Measurements from ENCODE around the gene CEP112.
A peak's percentile ranks its signal among the peaks of the same experiment; 100 is the strongest.

The CEP112 gene

GRCh38 chr17:66234611-66235010 is 42.7 kb upstream of the CEP112 start:
- ATAC-seq, result no peak
- TF ChIP-seq TSHZ2 (CRISPR knock-in tag; IDR thresholded peaks at IDR 0.05) (no peak), OSR1 (CRISPR knock-in tag; IDR thresholded peaks at IDR 0.05) (no peak), ESRRG (CRISPR knock-in tag; IDR thresholded peaks at IDR 0.05) (no peak), CSRNP3 (CRISPR knock-in tag; IDR thresholded peaks at IDR 0.05) (no peak), TOX (CRISPR knock-in tag; IDR thresholded peaks at IDR 0.05; ENCODE audit: borderline replicate concordance) (no peak), ZNF70 (CRISPR knock-in tag; IDR thresholded peaks at IDR 0.05) (no peak), ZNF565 (CRISPR knock-in tag; conservative IDR thresholded peaks at IDR 0.05; ENCODE audit: low read depth) (no peak), GLIS3 (CRISPR knock-in tag; IDR thresholded peaks at IDR 0.05) (no peak), BACH2 (CRISPR knock-in tag; IDR thresholded peaks at IDR 0.05; ENCODE audit: borderline replicate concordance) (no peak), ZNF8 (CRISPR knock-in tag; IDR thresholded peaks at IDR 0.05) (no peak), CSDC2 (CRISPR knock-in tag; IDR thresholded peaks at IDR 0.05) (no peak), ZFP30 (CRISPR knock-in tag; IDR thresholded peaks at IDR 0.05) (no peak), ISL1 (CRISPR knock-in tag; IDR thresholded peaks at IDR 0.05) (no peak), SNAI2 (CRISPR knock-in tag; IDR thresholded peaks at IDR 0.05) (no peak)

- ATAC-seq, result no peak
- no peak for TF ChIP-seq CSRNP3 (CRISPR knock-in tag; IDR thresholded peaks at IDR 0.05)
- TF ChIP-seq ISL1 (CRISPR knock-in tag; IDR thresholded peaks at IDR 0.05), result 0 out of 2 replicates have a peak, but pooled peaks have one; percentile 33
These were observed 41.3 kb upstream of the CEP112 start for GRCh38 chr17:66233023-66233753.

- no peak for TF ChIP-seq ZNF565 (CRISPR knock-in tag; conservative IDR thresholded peaks at IDR 0.05; ENCODE audit: low read depth)
- TF ChIP-seq ZFP30 (CRISPR knock-in tag; IDR thresholded peaks at IDR 0.05), result no peak
- TF ChIP-seq BACH2 (CRISPR knock-in tag; IDR thresholded peaks at IDR 0.05; ENCODE audit: borderline replicate concordance), result no peak
- no peak for TF ChIP-seq CSRNP3 (CRISPR knock-in tag; IDR thresholded peaks at IDR 0.05)
- no peak for TF ChIP-seq TCF4 (CRISPR knock-in tag; IDR thresholded peaks at IDR 0.05; ENCODE audit: borderline replicate concordance)
- no peak for TF ChIP-seq CREB5 (CRISPR knock-in tag; IDR thresholded peaks at IDR 0.05; ENCODE audit: low read depth)
- no peak for TF ChIP-seq POU6F1 (CRISPR knock-in tag; IDR thresholded peaks at IDR 0.05; ENCODE audit: borderline replicate concordance, low read depth)
- TF ChIP-seq CSDC2 (CRISPR knock-in tag; IDR thresholded peaks at IDR 0.05), result no peak
- TF ChIP-seq ESRRG (CRISPR knock-in tag; IDR thresholded peaks at IDR 0.05), result no peak
- TF ChIP-seq RARB (CRISPR knock-in tag; IDR thresholded peaks at IDR 0.05), result no peak
- TF ChIP-seq PATZ1 (CRISPR knock-in tag; IDR thresholded peaks at IDR 0.05; ENCODE audit: borderline replicate concordance), result no peak
- no peak for TF ChIP-seq GLIS3 (CRISPR knock-in tag; IDR thresholded peaks at IDR 0.05)
- no peak for TF ChIP-seq ARNTL (CRISPR knock-in tag; IDR thresholded peaks at IDR 0.05; ENCODE audit: borderline replicate concordance, low read depth)
- no peak for ATAC-seq
These were observed 39.1 kb upstream of the CEP112 start for GRCh38 chr17:66230922-66231591.
